ENCODE results near the gene RBM34.

Gene RBM34

DNA sequence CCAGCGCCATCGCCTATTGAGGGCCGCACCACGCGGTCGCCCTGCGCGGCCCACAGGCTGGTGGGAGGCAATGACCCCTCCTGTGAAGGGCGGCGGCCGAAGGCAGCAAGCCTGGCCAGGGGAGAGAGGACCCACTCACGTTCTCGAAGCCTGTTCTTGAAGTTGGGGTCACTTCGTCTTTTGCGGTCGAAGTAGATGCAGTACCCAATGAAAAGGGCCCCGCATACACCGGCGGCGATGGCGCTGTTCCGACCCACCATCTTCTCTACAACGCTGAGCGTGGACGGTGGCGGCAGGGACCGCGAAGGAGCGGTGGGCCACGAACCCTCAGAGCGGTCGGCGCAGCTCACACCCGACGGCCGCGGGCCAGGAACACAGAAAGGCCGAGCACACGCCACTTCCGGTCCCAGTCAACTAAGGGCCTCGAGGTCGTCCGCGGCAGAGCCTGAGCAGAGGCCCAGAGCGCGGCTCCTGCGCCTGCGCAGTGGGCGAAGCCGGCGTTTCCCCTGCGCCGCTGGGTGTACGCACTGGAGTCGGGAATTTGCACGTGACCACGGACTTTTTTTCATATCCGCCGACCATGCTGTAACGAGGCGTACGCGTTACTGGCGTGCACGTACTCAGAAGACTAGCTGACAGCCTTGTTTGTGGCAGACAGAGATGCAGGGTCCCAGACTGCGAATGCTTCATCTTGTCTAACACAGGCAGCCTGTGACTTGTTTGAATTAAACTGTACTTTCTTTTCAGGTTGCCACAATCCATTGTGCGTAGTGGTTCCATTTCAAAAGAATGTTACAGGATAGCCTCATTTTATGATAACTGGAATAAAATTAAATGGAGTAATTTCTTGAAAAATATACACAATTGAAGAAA is 32.4 kb downstream of the RBM34 start, which contains the start of gene TOMM20:
Gene TOMM20, minus strand, starts transcription at position 382 of the 873 bp plus-strand sequence. Its CDS starts 122 bp downstream, at position 260.
- TF ChIP-seq CTCF (IDR thresholded peaks at IDR 0.05; ENCODE audit: insufficient read depth, missing control alignments), result no peak
- FAIRE-seq (peak; percentile 73), DNase-seq (ENCODE audit: insufficient read length, low spot score) (peak; percentile 94)

DNA sequence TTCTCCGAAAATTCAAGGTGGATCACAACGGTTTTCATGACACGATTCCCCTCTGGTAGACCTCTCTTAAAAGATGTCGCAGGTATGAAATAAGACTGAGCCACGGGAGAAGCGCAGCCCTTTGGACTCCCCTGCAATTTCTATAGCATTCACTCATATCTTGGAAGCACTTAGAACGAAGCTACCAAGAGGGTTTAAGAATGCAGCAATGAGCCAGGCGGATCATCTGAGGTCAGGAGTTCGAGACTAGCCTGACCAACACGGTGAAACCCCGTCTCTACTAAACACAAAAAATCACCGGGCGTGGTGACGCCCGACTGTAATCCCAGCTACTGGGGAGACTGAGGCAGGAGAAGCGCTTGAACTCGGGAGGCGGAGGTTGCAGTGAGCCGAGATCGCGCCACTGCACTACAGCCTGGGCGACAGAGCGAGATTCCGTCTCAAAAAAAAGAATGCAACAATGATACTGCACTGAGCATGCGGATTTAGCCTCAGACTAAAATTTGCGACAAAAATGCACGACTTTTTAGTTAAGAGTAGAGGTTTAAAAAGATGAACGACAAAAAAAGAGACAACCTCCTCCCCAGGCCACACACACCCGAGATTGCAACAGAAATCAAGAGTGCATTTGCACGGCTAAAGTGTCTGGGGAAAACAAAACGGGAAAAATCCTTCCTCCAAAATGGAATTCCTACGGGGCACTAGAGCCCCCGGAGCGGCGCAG is 33.2 kb downstream of the RBM34 start:
- FAIRE-seq, result no peak
- DNase-seq (ENCODE audit: insufficient read length, low spot score), result no peak
- TF ChIP-seq CTCF (IDR thresholded peaks at IDR 0.05; ENCODE audit: insufficient read depth, missing control alignments), result no peak

- FAIRE-seq (no peak), DNase-seq (ENCODE audit: insufficient read length, low spot score) (no peak)
- TF ChIP-seq CTCF (IDR thresholded peaks at IDR 0.05; ENCODE audit: insufficient read depth, missing control alignments), result no peak
These were observed 33.8 kb downstream of the RBM34 start for GRCh38 chr1:235127203-235127602.

- DNase-seq (ENCODE audit: insufficient read length, low spot score), result no peak
- no peak for FAIRE-seq
- TF ChIP-seq CTCF (IDR thresholded peaks at IDR 0.05; ENCODE audit: insufficient read depth, missing control alignments), result no peak
These were observed 36.4 kb downstream of the RBM34 start for GRCh38 chr1:235124665-235125064.

DNA sequence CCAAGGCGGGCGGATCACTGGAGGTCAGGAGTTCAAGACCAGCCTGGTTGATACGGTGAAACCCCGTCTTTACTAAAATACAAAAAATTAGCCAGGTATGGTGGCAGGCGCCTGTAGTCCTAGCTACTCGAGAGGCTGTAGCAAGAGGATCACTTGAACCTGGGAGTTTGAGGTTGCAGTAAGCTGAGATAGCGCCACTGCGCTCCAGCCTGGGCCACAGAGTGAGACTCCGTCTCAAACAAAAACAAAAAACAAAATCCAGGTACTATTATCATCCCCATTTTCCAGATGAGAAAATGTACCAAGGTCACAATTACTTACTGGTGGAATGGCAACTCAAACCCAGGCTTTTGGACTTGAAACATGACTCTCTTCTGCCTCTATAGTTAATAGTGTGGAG is 36.9 kb downstream of the RBM34 start:
- DNase-seq (ENCODE audit: insufficient read length, low spot score) (no peak), FAIRE-seq (no peak)
- TF ChIP-seq CTCF (IDR thresholded peaks at IDR 0.05; ENCODE audit: insufficient read depth, missing control alignments), result no peak

DNA sequence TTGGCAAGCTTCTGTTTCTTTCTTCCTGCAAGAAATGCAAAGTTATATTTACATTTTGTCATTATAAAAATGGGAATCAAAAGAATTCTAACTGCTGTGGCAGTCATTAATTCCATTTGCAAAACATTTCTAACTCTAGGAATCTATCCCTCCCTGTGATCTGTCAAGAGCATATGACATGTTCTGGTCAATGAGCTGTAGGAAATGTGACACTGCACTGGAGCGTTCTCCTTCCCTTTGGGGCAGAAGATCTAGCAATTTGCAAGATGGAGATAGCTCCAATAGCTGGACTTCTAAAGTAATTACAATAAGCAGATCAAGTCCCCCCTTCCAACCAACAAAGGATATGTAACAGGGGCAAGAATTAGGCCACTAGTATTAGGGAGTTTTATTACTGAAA is 38.7 kb downstream of the RBM34 start:
- DNase-seq (ENCODE audit: insufficient read length, low spot score), result no peak
- FAIRE-seq, result peak; percentile 77
- TF ChIP-seq CTCF (IDR thresholded peaks at IDR 0.05; ENCODE audit: insufficient read depth, missing control alignments), result no peak
